Stimulated activated naive CD8-positive, alpha-beta T cell treated with anti-CD3 and anti-CD28 coated beads, Interleukin-15, amount 100 ng/mL, for 72 hours (primary cell): ENCODE measurements around the gene DUSP15.
"Not testable (repeated sequence)": the region's sequence is repeated elsewhere in the genome, so short reads cannot be mapped to it uniquely, and the experiment has no call there.

Source experiments
- ATAC-seq: fragments of 150-1000 bp; cut with Tn5 transposase; 2 replicates; pipeline ENCODE4 v1.10.0; 2021; ENCODE audit warnings: mild to moderate bottlenecking, moderate library complexity
- DNase-seq, 2 donors: peaks; one replicate each; pipeline ENCODE4 v3.0.0; 2021 to 2022
- H3K27ac Mint-ChIP-seq, 2 donors: one replicate each; pipeline ENCODE4 v1.8.0; 2022; ENCODE audit warnings: mild to moderate bottlenecking in 2 of 2, mixed read lengths in 2 of 2, moderate library complexity in 2 of 2
- H3K27me3 Mint-ChIP-seq: one replicate; pipeline ENCODE4 v1.8.0; 2022; ENCODE audit warnings: mixed read lengths
- H3K4me1 Mint-ChIP-seq: one replicate; pipeline ENCODE4 v1.8.0; 2022; ENCODE audit warnings: mild to moderate bottlenecking, mixed read lengths
- H3K4me3 Mint-ChIP-seq, 2 donors: one replicate each; pipeline ENCODE4 v1.8.0; 2022; ENCODE audit warnings: mild to moderate bottlenecking in 2 of 2, mixed read lengths in 2 of 2, moderate library complexity in 1 of 2
- H3K9me3 Mint-ChIP-seq, 2 donors: one replicate each; pipeline ENCODE4 v1.8.0; 2022; ENCODE audit warnings: mixed read lengths in 2 of 2

DUSP15 gene

DNA sequence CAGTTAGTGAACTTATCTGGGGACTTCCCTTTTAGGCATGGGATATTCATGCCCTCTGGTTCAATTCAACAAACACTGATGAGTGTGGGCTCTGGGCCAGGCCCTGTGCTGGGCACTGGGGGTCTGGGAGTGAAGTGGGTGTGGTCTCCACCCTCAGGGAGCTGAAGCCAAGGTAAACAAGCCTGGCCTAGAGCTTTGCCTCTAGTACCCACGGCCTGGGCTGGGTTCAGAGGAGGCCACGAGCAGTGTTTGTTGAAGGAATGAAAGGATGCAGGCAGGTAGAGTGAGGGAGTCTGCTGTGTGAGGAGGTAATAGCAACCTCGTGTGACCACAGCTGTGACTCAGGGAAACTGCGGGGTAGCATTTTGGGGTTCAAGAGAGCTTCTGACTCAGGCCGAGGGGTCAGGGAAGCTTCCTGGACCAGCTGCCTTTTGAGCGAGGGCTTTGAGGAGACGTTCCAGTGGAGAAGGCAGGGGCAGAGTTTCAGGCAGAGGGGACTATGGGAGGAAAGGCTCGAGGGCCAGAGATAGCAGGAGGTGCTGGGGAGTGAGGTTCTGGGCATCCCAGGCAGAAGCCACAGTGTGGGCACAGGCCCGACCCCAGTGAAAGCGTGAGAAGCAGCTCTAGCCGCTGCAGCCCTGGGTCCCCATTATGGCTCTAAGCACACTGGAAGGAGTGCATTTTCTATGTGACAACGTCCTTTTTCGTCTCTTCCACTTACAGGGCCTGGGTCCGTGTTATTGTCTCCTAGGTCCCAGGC lies 45.6 kb downstream of the DUSP15 start:
- H3K27me3 Mint-ChIP-seq: peaks cover 21% of the 10 kb centered on the region
- ATAC-seq (no peak), DNase-seq (no peak)
- H3K27ac Mint-ChIP-seq: no peak overlapping the region
- H3K4me1 Mint-ChIP-seq: peaks cover 10% of the 10 kb centered on the region
- H3K9me3 Mint-ChIP-seq: no peaks in the 10 kb centered on the region
- H3K4me3 Mint-ChIP-seq: no peak overlapping the region

DNA sequence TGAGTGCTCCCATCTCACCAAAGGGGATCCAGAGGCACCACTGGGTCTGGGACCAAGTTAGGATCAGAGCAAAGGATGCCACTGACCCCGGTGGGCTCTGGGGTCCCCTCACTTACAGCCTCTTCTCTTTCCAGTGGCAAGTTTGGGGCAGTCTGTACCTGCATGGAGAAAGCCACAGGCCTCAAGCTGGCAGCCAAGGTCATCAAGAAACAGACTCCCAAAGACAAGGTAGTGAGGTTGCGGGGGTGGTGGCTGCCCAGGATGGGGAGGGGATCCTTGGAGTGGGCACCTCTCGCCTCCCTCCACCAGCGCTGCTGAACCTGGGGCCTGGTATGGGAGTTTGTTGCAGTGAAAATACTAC lies 46.2 kb downstream of the DUSP15 start:
- DNase-seq: no peak
- Mint-ChIP-seq H3K4me3 (no peak overlapping the region), H3K4me1 (peaks cover 10% of the 10 kb centered on the region), H3K27me3 (peaks cover 21% of the 10 kb centered on the region), H3K9me3 (no peaks in the 10 kb centered on the region), H3K27ac (no peak overlapping the region)
- ATAC-seq: no peak

DNA sequence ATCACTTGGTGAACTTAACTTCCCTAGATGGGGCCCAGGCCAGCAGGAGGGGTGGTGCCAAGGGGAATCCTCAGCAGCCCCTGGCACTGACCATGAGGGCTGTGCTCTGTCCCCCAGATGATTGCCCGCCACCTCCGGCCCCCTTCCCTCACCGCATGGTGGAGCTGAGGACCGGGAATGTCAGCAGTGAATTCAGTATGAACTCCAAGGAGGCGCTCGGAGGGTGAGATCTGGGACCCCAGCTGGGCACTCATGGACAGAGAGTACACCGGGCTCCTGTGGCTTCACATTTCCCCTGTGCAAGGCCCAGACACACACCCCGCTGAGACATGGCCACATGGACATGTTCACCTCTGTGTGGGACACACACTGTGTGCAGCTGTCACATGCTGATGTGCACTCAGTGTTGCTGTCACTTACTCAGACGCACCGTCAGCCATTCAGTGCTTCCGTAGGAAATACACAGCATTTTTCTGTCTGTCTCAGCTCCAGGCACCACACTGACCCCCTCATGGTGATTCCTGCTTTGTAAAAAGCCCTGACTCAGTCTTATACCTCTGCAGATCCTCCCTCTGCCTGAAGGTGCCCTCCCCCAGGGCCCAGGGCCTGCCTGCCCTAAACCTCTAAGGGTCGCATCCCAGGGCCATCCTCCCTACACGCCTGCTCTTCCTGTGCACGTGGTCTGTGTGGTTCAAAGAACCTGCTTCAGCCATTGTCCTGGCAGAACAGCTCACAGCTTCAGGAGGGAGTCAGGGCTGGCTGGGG lies 46.8 kb downstream of the DUSP15 start:
- Mint-ChIP-seq H3K27me3 (peaks cover 21% of the 10 kb centered on the region), H3K4me3 (no peak overlapping the region), H3K27ac (no peak overlapping the region), H3K4me1 (peaks cover 10% of the 10 kb centered on the region), H3K9me3 (no peaks in the 10 kb centered on the region)
- ATAC-seq (no peak), DNase-seq (no peak)

DNA sequence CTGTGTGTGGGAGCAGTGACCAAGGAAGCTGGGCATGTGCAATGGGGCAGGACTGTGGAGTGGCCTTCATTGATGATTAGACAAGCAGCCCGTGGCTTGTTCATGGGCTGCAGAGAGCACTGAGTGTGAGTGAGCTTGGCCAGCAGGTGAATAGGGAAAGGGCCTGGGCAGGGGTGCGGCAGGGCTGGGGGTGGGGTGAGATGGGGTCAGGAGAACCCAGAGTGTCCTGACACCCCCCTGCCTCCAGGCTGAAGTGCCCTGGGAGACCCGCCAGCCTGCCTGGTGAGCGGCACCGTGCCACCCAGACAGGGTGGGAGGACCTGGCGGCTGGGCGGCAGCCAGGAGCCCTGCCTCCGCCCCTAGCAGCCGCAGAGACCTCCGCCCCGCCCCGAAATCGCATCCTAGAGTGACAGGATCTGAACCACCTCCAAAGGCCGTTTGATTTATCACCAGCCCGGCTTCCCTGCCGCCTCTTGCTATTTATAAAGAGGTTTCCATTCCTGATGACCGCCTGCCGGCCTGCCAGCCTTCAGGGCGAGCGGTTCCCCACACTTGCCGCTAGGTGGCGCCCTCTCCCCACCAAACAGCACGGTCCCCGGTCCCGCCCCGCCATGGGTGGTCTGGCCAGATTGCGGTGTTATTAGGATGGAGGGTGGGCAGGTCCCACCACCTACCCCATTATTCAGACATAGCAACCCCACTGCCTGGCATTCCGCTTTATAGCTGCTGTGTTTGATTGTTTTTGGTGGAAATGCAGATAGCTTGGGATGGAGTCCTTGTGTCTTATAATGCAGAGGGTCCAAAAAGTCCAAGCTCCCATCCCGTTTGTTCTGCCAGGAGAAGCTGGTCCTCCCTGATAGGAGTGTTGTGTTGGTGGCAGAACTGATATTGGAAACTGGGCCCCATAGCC lies 47.7 kb downstream of the DUSP15 start:
- DNase-seq: peak; percentile 71 to 78
- Mint-ChIP-seq H3K4me3 (peak overlapping the region; percentile 4 to 14), H3K27me3 (peaks cover 21% of the 10 kb centered on the region), H3K9me3 (no peaks in the 10 kb centered on the region), H3K27ac (no peak overlapping the region), H3K4me1 (peaks cover 10% of the 10 kb centered on the region)
- ATAC-seq: peak; percentile 86

DNA sequence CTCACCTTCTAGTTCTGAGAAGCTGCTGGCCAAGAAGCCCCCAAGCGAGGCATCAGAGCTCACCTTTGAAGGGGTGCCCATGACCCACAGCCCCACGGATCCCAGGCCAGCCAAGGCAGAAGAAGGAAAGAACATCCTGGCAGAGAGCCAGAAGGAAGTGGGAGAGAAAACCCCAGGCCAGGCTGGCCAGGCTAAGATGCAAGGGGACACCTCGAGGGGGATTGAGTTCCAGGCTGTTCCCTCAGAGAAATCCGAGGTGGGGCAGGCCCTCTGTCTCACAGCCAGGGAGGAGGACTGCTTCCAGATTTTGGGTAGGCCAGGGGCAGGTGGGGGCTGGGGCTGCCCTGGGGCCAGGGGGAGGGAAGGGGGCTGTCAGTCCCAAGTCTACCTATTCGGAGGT lies 48.9 kb downstream of the DUSP15 start:
- peaks cover 21% of the 10 kb centered on the region for H3K27me3 Mint-ChIP-seq

DNA sequence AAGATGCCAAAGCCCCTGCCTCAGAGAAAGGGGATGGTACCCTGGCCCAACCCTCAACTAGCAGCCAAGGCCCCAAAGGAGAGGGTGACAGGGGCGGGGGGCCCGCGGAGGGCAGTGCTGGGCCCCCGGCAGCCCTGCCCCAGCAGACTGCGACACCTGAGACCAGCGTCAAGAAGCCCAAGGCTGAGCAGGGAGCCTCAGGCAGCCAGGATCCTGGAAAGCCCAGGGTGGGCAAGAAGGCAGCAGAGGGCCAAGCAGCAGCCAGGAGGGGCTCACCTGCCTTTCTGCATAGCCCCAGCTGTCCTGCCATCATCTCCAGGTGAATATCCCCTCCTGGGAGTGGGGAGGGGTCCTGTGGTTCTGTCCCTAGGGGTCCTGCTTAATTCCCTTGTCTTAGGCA lies 50.1 kb downstream of the DUSP15 start:
- no peak for ATAC-seq
- no peaks in the 10 kb centered on the region for H3K9me3 Mint-ChIP-seq
- no peak for DNase-seq
- H3K4me1 Mint-ChIP-seq: peaks cover 10% of the 10 kb centered on the region
- H3K27ac Mint-ChIP-seq: no peak overlapping the region
- H3K4me3 Mint-ChIP-seq: no peak overlapping the region
- peaks cover 21% of the 10 kb centered on the region for H3K27me3 Mint-ChIP-seq

More for the DNA sequence above, 48.9 kb downstream of the DUSP15 start:
- Mint-ChIP-seq H3K27ac (no peak overlapping the region), H3K9me3 (no peaks in the 10 kb centered on the region), H3K4me3 (no peak overlapping the region), H3K4me1 (peaks cover 10% of the 10 kb centered on the region)
- ATAC-seq (no peak), DNase-seq (no peak)

DNA sequence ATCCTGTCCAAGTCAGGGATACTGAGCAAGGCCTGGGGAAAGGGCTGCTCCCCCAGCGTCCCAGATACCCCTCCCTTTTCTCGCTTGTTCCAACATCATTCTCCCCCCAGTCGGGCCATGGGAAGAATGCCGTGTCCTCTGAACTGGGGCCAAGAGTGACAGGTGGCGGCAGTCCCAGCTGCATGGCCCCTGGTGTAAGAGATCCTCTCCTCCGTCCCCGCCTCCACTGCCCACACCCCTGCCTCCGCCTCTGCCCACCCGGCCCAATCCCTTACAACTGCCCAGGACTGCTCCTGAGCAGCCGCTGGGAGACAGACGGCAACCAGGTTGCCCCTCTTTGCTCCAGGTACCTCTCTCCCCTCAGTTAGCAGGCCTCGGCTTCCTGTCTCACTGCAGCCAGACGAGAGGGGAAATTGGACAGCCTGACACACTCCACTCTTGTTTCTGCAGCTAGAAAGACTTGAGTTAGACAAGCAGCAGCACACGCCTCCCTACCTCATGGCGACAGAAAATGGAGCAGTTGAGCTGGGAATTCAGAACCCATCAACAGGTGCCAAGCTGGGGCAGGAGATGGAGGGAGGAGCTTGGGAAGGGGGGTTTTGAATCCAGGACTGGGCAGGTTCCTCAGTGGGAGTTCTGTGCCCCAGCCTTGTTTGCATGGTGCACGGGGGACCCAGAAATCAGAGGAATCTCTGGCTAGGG lies 51.1 kb downstream of the DUSP15 start, which contains the start of gene MYLK2:
Gene MYLK2 (plus strand): TSS at position 274 of the 702 bp plus-strand sequence. CDS start 225 bp downstream, at position 499.
- Mint-ChIP-seq H3K4me3 (no peak within 1 kb of the TSS), H3K27me3 (peaks cover 21% of the 10 kb centered on the region), H3K9me3 (no peaks in the 10 kb centered on the region), H3K4me1 (peaks cover 10% of the 10 kb centered on the region), H3K27ac (peak within 1 kb of the TSS in 1 of 2 donors; percentile 44)
- ATAC-seq: no peak
- no peak for DNase-seq

DNA sequence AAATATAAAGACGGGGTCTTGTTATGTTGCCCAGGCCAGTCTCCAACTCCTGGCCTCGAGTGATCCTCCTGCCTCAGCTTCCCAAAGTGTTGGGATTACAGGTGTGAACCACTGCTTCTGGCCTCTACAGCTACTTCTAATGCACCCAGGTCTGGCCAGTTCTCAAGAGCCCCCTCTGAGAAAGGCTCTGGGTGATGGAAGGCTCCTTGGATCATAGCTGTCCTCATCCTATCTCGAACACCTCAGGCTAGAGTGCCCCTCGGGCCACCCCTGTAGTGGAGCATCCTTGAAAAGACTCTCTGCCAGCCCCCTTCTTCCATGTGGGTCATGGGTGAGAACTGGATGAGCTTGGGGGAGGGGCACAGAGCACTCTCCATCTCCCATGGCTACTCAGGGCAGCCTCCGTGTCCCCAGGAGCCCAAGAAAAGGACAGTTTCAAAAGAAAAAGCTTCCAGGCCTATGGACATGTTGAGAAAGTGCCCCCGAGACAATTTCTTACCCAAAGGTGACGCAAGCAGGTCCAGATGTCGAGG lies 51.9 kb downstream of the DUSP15 start:
- Mint-ChIP-seq H3K9me3 (no peaks in the 10 kb centered on the region), H3K27ac (peak overlapping the region in 1 of 2 donors; percentile 15), H3K4me3 (no peak overlapping the region), H3K4me1 (peaks cover 10% of the 10 kb centered on the region), H3K27me3 (peaks cover 13% of the 10 kb centered on the region)
- no peak for ATAC-seq
- DNase-seq: no peak

DNA sequence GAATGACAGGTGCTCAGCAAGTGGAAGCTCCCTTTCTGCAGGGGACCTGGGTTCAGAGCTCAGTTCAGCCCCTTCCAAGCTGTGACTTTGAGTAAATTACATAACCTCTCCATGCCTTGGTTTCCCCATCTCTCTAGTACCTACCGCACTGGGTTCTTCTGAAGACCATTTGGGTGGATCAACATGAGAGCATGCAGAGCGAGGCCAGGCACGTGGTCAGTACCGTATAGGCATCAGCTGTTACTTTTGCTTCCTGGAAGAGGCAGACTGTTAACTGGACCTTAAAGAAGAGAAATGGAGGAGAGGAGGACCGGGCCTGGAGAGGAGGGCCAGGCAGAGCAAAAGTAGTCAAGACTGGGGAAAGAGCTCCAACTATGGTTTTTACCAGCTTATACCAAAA lies 52.9 kb downstream of the DUSP15 start:
- DNase-seq (no peak), ATAC-seq (no peak)
- Mint-ChIP-seq H3K27me3 (peaks cover 5% of the 10 kb centered on the region), H3K4me3 (no peak overlapping the region), H3K4me1 (peaks cover 5% of the 10 kb centered on the region), H3K27ac (no peak overlapping the region), H3K9me3 (no peaks in the 10 kb centered on the region)

DNA sequence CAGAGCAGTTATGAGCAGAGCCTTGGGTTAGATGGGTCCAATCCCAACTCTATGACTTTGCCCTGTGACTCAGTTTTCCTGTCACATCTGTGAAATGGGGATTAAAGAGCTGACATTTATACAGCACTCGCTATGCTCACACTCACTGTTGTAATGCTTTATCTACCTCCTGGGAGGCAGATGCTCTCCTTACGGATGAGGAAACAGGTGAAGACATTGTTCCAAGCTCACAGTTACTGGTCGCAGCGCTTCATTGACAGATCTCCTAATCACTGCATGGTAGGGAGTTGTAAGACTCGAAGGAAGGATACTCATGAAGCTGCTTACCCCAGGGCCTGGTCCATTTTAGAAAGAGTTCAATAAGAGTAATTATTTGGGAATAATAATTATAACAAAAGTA lies 54.1 kb downstream of the DUSP15 start:
- Mint-ChIP-seq H3K4me3 (no peak overlapping the region), H3K27ac (no peak overlapping the region), H3K27me3 (no peaks in the 10 kb centered on the region), H3K9me3 (no peaks in the 10 kb centered on the region), H3K4me1 (no peaks in the 10 kb centered on the region)
- DNase-seq (no peak), ATAC-seq (no peak)

DNA sequence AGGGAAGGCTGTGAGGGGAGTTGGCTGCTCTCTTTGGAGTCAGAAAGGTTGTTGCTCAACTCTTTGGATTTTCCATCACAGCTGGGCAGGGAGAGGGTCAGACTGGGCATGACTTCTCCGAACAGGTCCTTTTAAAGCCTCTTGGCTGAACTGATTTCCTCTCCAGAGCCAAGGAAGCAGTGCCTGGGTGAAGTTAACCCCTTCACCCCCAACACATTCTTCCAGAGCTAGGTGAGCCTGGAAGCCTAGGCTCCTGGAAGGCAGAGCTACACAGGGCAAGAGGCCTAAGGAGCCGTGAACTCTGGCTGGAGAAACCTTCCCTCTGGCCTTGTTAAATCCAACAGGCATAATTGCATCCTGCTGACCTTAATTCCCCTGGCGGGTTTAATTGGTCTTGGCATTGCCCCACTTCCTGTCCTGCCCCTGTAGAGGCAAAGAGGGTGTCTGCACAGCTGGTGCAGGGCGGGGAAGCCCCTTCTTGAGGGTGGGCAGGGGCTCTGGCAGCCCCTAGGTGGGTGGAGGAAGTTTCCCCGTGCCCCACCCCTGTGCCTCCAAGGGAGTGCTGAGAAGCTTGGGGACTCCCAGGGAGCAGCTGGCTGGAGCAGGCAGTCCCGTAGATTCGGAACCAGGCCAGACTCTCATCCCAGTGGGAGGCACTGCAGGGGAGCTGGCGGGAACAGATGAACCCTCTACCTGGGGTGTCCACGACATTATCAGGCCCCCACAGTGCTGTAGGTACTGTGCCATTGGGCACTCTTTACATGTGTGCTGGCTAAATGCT lies 54.7 kb downstream of the DUSP15 start:
- ATAC-seq (peak; percentile 13), DNase-seq (no peak)
- Mint-ChIP-seq H3K4me3 (no peak overlapping the region), H3K9me3 (no peaks in the 10 kb centered on the region), H3K27ac (no peak overlapping the region), H3K27me3 (no peaks in the 10 kb centered on the region), H3K4me1 (no peaks in the 10 kb centered on the region)

DNA sequence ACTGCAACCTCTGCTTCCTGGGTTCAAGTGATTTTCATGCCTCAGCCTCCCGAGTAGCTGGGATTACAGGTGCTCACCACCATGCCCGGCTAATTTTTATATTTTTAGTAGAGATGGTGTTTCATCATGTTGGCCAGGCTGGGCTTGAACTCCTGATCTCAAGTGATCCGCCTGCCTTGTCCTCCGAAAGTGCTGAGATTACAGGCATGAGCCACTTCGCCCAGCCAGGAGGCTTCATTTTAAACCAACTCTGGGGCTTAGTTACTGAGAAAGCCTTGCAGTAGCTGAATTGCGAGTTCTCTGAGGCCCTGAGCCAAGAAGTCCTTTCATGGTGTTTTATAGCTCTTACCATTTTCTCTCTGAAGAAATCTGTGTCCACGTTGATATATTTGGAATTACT lies 56.2 kb downstream of the DUSP15 start:
- not testable (repeated sequence) for H3K27me3 Mint-ChIP-seq, H3K27ac Mint-ChIP-seq, H3K4me1 Mint-ChIP-seq, H3K9me3 Mint-ChIP-seq, DNase-seq, H3K4me3 Mint-ChIP-seq, ATAC-seq

DNA sequence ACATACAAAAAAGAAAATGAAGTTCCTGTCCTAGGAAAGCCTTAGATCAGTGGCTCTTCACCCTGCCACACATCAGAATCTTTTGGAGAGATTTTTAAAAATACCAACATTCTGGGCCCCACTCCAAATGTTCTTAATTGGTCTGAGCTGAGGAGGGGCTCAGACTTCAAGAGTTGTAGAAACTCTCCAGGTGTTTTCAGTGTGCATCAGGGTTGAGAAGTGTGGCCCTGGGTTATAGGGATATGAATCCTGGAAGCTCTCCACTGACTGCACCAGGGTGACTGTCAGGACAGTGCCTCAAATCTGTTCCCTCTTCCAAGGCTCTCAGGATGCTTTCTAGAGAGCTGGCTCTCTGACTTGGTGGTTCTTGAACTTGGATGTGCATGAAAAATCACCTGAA lies 56.7 kb downstream of the DUSP15 start:
- ATAC-seq (no peak), DNase-seq (no peak)
- Mint-ChIP-seq H3K27ac (no peak overlapping the region), H3K4me3 (no peak overlapping the region), H3K27me3 (no peaks in the 10 kb centered on the region), H3K9me3 (no peaks in the 10 kb centered on the region), H3K4me1 (no peaks in the 10 kb centered on the region)
